Measurements from ENCODE around the gene AHNAK2.
"Not testable (repeated sequence)": the region's sequence is repeated elsewhere in the genome, so short reads cannot be mapped to it uniquely, and the experiment has no call there.

AHNAK2 gene

GRCh38 chr14:104950021-104950420, 28.2 kb downstream of the AHNAK2 start:
- DNase-seq: no peak

GRCh38 chr14:104949406-104949955, 28.7 kb downstream of the AHNAK2 start:
- not testable (repeated sequence) for DNase-seq

- no peak for DNase-seq
Measured at GRCh38 chr14:104948736-104949031, 29.5 kb downstream of the AHNAK2 start.

GRCh38 chr14:104947881-104948735, 30.1 kb downstream of the AHNAK2 start:
- not testable (repeated sequence) for DNase-seq

GRCh38 chr14:104947201-104947600, 31.0 kb downstream of the AHNAK2 start:
- not testable (repeated sequence) for DNase-seq

- not testable (repeated sequence) for DNase-seq
Measured at GRCh38 chr14:104945986-104946965, 31.9 kb downstream of the AHNAK2 start.

GRCh38 chr14:104945266-104945665, 32.9 kb downstream of the AHNAK2 start:
- not testable (repeated sequence) for DNase-seq

- not testable (repeated sequence) for DNase-seq
Measured at GRCh38 chr14:104944436-104945205, 33.6 kb downstream of the AHNAK2 start.

GRCh38 chr14:104944016-104944308, 34.2 kb downstream of the AHNAK2 start:
- not testable (repeated sequence) for DNase-seq

- not testable (repeated sequence) for DNase-seq
Measured at GRCh38 chr14:104943216-104944015, 34.8 kb downstream of the AHNAK2 start.

- DNase-seq: no peak
Measured at GRCh38 chr14:104942586-104942985, 35.6 kb downstream of the AHNAK2 start.

GRCh38 chr14:104941508-104942365, 36.4 kb downstream of the AHNAK2 start:
- DNase-seq: no peak

GRCh38 chr14:104940526-104941150, 37.5 kb downstream of the AHNAK2 start:
- no peak for DNase-seq

GRCh38 chr14:104939666-104940410, 38.3 kb downstream of the AHNAK2 start:
- no peak for DNase-seq

- DNase-seq: no peak
Measured at GRCh38 chr14:104938960-104939359, 39.2 kb downstream of the AHNAK2 start.

GRCh38 chr14:104938436-104938835, 39.7 kb downstream of the AHNAK2 start:
- no peak for DNase-seq

- no peak for DNase-seq
Measured at GRCh38 chr14:104937694-104938365, 40.3 kb downstream of the AHNAK2 start.

- no peak for DNase-seq
Measured at GRCh38 chr14:104937161-104937560, 41.0 kb downstream of the AHNAK2 start.
